GM11168 (cell line): Measurements from ENCODE around the gene IGLL5.
"Not testable (repeated sequence)": the region's sequence is repeated elsewhere in the genome, so short reads cannot be mapped to it uniquely, and the experiment has no call there.

Experiments used
- in situ Hi-C: fragments of 300-500 bp; cut with MboI; formaldehyde crosslinking; loops from one replicate; pipeline ENCODE4 v1.12.0; 2022; ENCODE audit warnings: low sequenced_read_pairs; ENCODE audit not compliant: unreplicated experiment

Gene IGLL5

DNA sequence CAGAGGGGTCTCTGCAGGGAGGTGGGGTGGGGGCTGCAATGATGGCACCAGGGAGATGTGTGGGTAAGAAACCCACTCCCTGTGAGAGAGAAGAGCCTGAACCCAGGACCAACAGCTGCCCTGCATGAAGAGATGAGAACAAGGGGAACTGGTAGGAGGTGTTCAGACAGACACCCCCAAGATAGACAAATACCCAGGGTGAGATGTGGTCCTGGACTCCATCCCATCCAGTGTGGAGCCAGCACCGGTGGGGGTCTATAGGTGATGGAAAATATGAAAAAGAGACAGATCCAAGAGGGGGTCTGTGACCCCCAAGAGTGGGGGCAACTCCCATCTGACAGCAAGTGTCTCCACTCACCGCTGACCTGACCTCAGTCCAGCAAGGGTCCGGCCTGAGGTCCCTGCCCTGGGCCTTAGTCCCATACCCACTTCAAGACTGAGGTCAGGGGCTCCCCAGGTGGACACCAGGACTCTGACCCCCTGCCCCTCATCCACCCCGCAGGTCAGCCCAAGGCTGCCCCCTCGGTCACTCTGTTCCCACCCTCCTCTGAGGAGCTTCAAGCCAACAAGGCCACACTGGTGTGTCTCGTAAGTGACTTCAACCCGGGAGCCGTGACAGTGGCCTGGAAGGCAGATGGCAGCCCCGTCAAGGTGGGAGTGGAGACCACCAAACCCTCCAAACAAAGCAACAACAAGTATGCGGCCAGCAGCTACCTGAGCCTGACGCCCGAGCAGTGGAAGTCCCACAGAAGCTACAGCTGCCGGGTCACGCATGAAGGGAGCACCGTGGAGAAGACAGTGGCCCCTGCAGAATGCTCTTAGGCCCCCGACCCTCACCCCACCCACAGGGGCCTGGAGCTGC, 34.7 kb downstream of the IGLL5 start:
- in situ Hi-C loops = not testable (repeated sequence)

GRCh38 chr22:22922954-22923319, 35.3 kb downstream of the IGLL5 start:
- in situ Hi-C loops = no loop called here

GRCh38 chr22:22923379-22923778, 35.8 kb downstream of the IGLL5 start:
- in situ Hi-C loops = no loop called here

- in situ Hi-C loops = no loop called here
Measured at GRCh38 chr22:22923930-22924329, 36.3 kb downstream of the IGLL5 start.

GRCh38 chr22:22924369-22925145, 36.9 kb downstream of the IGLL5 start:
- in situ Hi-C loops = no loop called here

DNA sequence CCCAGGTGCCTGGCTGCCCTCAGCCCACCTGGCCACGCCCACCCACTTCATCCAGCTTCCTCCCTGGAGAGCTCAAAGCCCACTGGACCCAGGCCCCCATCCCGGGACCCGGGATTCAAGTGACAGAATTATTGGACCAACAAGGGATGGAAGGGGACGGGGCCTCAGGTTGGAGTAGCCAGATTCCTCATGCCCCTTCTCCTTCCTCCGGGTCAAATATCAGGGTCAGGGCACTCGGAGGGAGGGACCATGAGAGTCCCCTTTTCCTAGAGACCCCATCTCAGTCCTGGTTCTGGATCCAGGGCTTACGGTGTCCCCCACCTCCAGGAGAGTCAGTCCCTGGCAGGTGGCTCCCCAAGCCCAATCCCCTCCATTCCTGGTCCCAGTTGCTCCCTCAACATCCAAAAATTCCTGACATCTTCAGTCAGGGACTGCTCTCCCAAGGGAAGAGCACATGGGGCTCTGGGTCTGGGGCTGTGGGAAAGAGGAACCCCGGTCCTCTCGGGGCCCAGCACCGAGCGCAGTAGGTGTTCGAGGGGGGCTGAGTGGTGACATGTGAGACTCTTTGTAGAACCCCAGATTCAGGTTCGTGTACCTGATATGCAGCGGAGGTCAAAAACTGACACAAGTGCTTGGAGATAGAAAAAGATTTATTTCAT, 37.7 kb downstream of the IGLL5 start:
- in situ Hi-C loops = no loop called here

DNA sequence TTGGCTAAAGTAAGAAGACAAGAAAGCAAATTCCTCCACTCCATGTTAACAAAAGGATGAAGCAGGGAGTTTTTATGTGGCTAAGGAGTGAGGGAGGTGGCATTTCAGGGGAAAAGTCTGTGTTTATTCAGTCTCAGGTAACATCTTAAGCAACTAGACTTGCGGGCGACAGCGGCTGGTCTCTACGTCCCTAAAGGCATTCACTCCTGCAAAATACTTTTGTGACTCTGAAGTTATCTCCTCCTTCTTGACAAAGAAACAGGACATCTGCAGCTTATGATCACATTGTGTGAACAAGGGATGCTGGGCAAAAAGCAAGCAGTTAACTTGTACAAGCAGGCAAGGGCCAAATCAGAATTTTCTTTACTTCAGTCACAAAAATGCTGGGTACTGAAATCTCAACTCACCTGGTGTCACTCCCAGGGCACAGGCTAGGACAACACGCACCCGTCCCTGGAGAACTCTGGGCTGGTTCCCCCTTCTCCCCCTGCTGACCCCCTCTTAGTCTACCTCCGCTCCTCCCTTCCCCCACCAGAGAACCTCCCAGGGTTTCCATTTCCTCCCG, 38.3 kb downstream of the IGLL5 start:
- in situ Hi-C loops = no loop called here

DNA sequence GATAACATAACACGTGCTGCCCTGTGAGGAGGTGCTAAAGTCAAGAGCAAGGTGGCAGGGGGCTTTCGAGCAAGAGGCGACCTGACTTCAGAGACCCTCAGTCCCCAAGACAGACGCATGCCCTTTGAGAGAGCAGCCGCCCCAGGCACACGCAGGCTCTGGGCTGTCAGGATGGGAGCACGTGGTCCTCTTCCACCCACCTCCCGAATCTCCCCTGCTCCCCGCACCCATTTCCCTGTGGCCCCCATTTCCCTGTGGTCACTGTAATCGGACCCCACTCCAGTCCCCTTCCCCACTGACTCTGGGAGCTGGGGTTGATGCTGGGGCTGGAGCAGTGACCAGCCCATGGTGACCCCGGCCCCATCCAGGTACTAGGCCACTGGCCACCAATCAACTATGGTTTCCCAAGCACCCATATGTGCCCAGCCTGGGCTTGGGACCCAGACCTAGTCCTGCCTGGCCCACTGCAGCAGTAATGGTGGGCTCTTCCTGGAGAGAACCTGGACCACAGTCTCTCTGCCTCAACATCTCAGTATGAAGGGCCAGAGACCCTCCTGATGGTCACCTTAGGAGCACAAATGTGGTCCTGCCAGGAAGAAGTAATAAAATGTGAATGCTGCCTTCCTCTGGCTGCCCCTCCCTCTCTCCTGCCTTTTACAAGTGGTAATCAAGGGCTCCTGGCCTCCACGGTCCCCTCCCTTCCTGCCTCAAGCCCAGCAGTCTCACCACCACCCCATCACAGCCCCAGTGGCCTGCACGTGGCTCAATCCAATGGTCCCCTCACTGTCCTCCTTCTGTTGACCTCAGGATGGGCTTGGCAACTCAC, 39.0 kb downstream of the IGLL5 start:
- in situ Hi-C loops = no loop called here

GRCh38 chr22:22927196-22927887, 39.7 kb downstream of the IGLL5 start:
- in situ Hi-C loops = no loop called here

GRCh38 chr22:22927888-22928665, 40.5 kb downstream of the IGLL5 start:
- in situ Hi-C loops = no loop called here

- in situ Hi-C loops = no loop called here
Measured at GRCh38 chr22:22928666-22929380, 41.2 kb downstream of the IGLL5 start.

DNA sequence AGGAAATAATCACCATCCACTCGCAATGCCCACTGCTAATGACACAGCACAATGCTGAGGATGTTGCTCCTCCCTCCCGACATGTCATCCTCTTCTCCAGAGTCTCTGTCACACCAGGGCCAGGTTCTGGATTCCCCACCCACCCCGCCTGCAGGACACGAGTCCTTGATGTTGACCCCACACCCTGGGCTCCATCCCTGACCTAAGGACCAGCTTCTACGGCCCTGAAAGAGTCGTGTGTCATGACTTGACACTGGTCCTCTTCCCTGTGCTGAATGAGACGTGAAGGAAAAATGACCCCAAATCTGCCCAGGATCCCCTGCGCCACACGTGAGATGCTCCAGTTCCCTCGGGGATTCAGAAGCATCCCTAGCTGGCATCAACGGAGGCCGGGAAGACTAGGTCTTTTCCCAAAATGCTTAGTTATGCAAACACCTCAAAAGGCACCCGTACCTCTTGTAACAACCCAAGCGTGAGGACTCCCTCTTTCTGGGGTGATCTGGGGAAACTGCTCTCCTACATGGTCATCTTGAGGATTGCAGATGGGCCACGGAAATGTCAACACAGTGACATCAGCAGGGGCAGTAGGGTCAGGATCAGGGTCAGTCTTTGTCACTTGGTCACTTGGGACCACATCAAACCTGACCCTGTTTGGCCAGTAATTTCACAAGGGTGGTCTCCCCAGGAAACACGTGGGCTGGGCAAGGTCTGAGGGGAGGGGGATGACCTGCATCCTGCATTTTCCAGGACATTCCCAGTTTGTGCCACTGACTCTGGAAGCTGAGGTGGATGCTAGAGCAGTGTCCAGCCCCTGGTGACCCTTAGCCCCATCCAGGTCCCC, 42.0 kb downstream of the IGLL5 start:
- in situ Hi-C loops = no loop called here

DNA sequence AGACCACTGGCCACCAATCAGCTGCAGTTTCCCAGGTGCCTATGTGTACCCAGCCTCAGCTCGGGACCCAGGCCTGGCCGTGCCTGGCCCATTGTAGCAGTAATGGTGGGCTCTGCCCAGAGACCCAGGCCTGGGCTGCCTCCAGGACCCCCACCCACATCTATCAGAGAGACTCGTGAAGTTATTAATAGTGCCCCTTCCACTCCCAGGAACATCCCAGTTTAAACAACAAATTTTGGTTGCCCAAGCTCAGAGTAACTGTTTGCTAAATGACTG, 42.5 kb downstream of the IGLL5 start:
- in situ Hi-C loops = no loop called here

- in situ Hi-C loops = no loop called here
Measured at GRCh38 chr22:22930571-22931556, 43.2 kb downstream of the IGLL5 start.

- in situ Hi-C loops = no loop called here
Measured at GRCh38 chr22:22931557-22932270, 44.1 kb downstream of the IGLL5 start.
